K562 (cell line): ENCODE measurements around the gene ERMP1. TPM values are rescaled to one million over a fixed set of nuclear protein-coding genes. Genes with fewer than 3 reads are reported as not detected.

Source experiments
- ATAC-seq: fragments of 200-7000 bp; cut with Tn5 transposase; 3 replicates; pipeline ENCODE4 v1.9.1; 2020; ENCODE audit warnings: moderate library complexity
- BruUV-seq: library from RNA; stranded (reverse); fragments of 400-500 nt; replicated peaks from 2 replicates; lab custom pipeline; 2021; lab: Mats Ljungman, UMichigan
- CTCF ChIA-PET: fragments of 300-600 bp; formaldehyde crosslinking; extraction: SDS; loops from one replicate; lab custom pipeline; 2021; ENCODE audit warnings: low intra/inter-chr PET ratio; lab: Yijun Ruan, JAX
- POLR2A ChIA-PET: fragments of 300-600, 350-650 bp; sonication (Branson Sonifier 250); formaldehyde crosslinking; extraction: SDS; loops from one replicate; lab custom pipeline; 2021; ENCODE audit warnings: antibody characterized with exemption, inconsistent platforms; lab: Yijun Ruan, JAX
- DNase-seq, 4 experiments: peaks; one replicate each; pipeline versions ENCODE4 v3.0.0 to v3.0.0-alpha.2; 2011 to 2018; ENCODE audit warnings: low spot score in 3 of 4, mixed read lengths in 3 of 4; ENCODE audit errors: extremely low read depth in 1 of 4
- FAIRE-seq: peaks from 2 replicates; lab custom pipeline; 2011; peaks lifted over from hg19 to GRCh38; lab: Jason Lieb, UNC
- H2AFZ ChIP-seq: 2 replicates; pipeline ENCODE4 v1.6.0; 2011; ENCODE audit warnings: low read depth, low read length, control low read depth, inconsistent platforms
- H3K27ac ChIP-seq: fragments of 200-600 bp; 3 replicates; pipeline ENCODE4 v1.8.0; 2011; ENCODE audit warnings: low read depth, mild to moderate bottlenecking, control low read depth, inconsistent platforms, low read length, moderate library complexity, mixed read lengths; ENCODE audit errors: extremely low read depth
- H3K27me3 ChIP-seq, 2 experiments: fragments of 300-600 bp in 1 of 2; 2 replicates in 1 of 2; 3 replicates in 1 of 2; pipeline versions ENCODE4 v1.6.0 to v1.8.0; 2011; ENCODE audit warnings: inconsistent platforms in 2 of 2, low read length in 2 of 2, mild to moderate bottlenecking in 1 of 2, mixed read lengths in 1 of 2, moderate library complexity in 1 of 2; ENCODE audit not compliant: control insufficient read depth in 2 of 2, insufficient read depth in 2 of 2
- H3K36me3 ChIP-seq: fragments of 300-600 bp; 3 replicates; pipeline ENCODE4 v1.8.0; 2011; ENCODE audit warnings: mild to moderate bottlenecking, low read length, inconsistent platforms; ENCODE audit not compliant: control insufficient read depth, insufficient read depth
- H3K4me1 ChIP-seq, 2 experiments: fragments of 200-600 bp in 1 of 2; replicated peaks in 1 of 2; 2 replicates in 1 of 2; 3 replicates in 1 of 2; pipeline versions ENCODE4 v1.5.1 to v1.8.0; 2011; ENCODE audit warnings: inconsistent platforms in 2 of 2, low read length in 2 of 2, mild to moderate bottlenecking in 1 of 2, mixed read lengths in 1 of 2, moderate library complexity in 1 of 2; ENCODE audit not compliant: control insufficient read depth in 2 of 2, insufficient read depth in 2 of 2
- H3K4me2 ChIP-seq: 2 replicates; pipeline ENCODE4 v1.6.1; 2011; ENCODE audit warnings: low read length, control low read depth, inconsistent platforms, mixed read lengths; ENCODE audit not compliant: insufficient read depth
- H3K4me3 ChIP-seq: fragments of 200-600 bp; sonication (generic), shearing (Covaris generic); 2 replicates; pipeline ENCODE4 v1.5.1; 2016; ENCODE audit warnings: control low read depth, inconsistent platforms
- H3K79me2 ChIP-seq: fragments of 200-600 bp; 3 replicates; pipeline ENCODE4 v1.8.0; 2011; ENCODE audit warnings: low read length, inconsistent platforms; ENCODE audit not compliant: control insufficient read depth, insufficient read depth
- H3K9ac ChIP-seq, 2 experiments: 2 replicates each; pipeline versions ENCODE4 v1.6.0 to v1.6.1; 2011; ENCODE audit warnings: low read depth in 2 of 2, low read length in 2 of 2, control low read depth in 1 of 2, inconsistent platforms in 1 of 2, mild to moderate bottlenecking in 1 of 2, mixed read lengths in 1 of 2; ENCODE audit not compliant: insufficient read depth in 1 of 2
- H3K9me1 ChIP-seq: one replicate; pipeline ENCODE4 v1.6.0; 2011; ENCODE audit warnings: inconsistent platforms, mild to moderate bottlenecking, low read length, moderate library complexity; ENCODE audit not compliant: control insufficient read depth, insufficient read depth
- H3K9me3 ChIP-seq: replicated peaks from 2 replicates; pipeline ENCODE4 v1.5.1; 2011; ENCODE audit warnings: low read depth, low read length, inconsistent platforms; ENCODE audit not compliant: control insufficient read depth, insufficient read depth
- H4K20me1 ChIP-seq: replicated peaks from 2 replicates; pipeline ENCODE4 v1.6.1; 2011; ENCODE audit warnings: low read length, inconsistent platforms, mixed read lengths; ENCODE audit not compliant: control insufficient read depth, insufficient read depth
- ATF1 ChIP-seq, 2 experiments: fragments of 450-650 bp in 1 of 2; IDR thresholded peaks; 2 replicates each; pipeline ENCODE4 v1.6.1; 2016; ENCODE audit warnings: missing compliant biosample characterization in 1 of 2, missing genetic modification characterization in 1 of 2
- FOXA1 ChIP-seq: fragments of 450-650 bp; IDR thresholded peaks from 2 replicates; pipeline ENCODE4 v1.6.1; 2016; ENCODE audit warnings: mild to moderate bottlenecking, borderline replicate concordance
- FOXP1 ChIP-seq: sonication (generic); formaldehyde crosslinking; IDR thresholded peaks from 2 replicates; pipeline ENCODE4 v1.8.0; 2022; ENCODE audit warnings: mild to moderate bottlenecking, missing genetic modification reagents
- HMGXB4 ChIP-seq: sonication (generic); formaldehyde crosslinking; IDR thresholded peaks from 2 replicates; pipeline ENCODE4 v1.8.1; 2023; ENCODE audit warnings: mild to moderate bottlenecking, missing genetic modification reagents
- KAT7 ChIP-seq: sonication (generic); formaldehyde crosslinking; IDR thresholded peaks from 2 replicates; pipeline ENCODE4 v1.8.0; 2022; ENCODE audit warnings: missing genetic modification reagents, mild to moderate bottlenecking, borderline replicate concordance
- MEIS2 ChIP-seq: fragments of 450-650 bp; IDR thresholded peaks from 2 replicates; pipeline ENCODE4 v1.6.1; 2014; ENCODE audit warnings: mild to moderate bottlenecking; ENCODE audit not compliant: partially characterized antibody
- PHB ChIP-seq: fragments of 250-450 bp; sonication (Bioruptor Pico); IDR thresholded peaks from 2 replicates; pipeline ENCODE4 v1.5.0; 2021
- RUNX1 ChIP-seq: sonication (generic); IDR thresholded peaks from 2 replicates; pipeline ENCODE4 v1.6.1; 2016; ENCODE audit warnings: antibody characterized with exemption, low read depth
- ZNF124 ChIP-seq: sonication (generic); formaldehyde crosslinking; IDR thresholded peaks from 2 replicates; pipeline ENCODE4 v1.8.1; 2022; ENCODE audit warnings: missing genetic modification reagents
- WGBS: fragments of 100-300 bp; shearing (Covaris generic); methylation state at CpG from one replicate; pipeline ENCODE4 v1.1.6; 2016; ENCODE audit warnings: low coverage, mixed read lengths; ENCODE audit not compliant: insufficient coverage; ENCODE audit errors: missing lambda C conversion rate; 5-methylcytosine and 5-hydroxymethylcytosine counted together
- in situ Hi-C: fragments of 300-500 bp; cut with MboI; formaldehyde crosslinking; loops from 4 replicates; pipeline ENCODE4 v1.15.0; 2018; ENCODE audit warnings: inconsistent platforms, mixed read lengths
- intact Hi-C: fragments of 100-400 bp; cut with micrococcal nuclease; formaldehyde crosslinking; loops from 2 replicates; pipeline ENCODE4 v1.14.2; 2022
- polyA plus RNA-seq, 8 experiments: library from polyadenylated mRNA; depleted of rRNA in 4 of 8; stranded (reverse) in 5 of 8; unstranded in 3 of 8; fragments of >200 nt; fragmentation: Nextera tagmentation in 2 of 8; fragmentation: Illumina TruSeq in 1 of 8; extraction: Ambion mirVana in 2 of 8; extraction: Trizol in 1 of 8; gene quantifications; 2 replicates each; pipeline versions ENCODE4 v1.2.1 to v1.2.3, GENCODE V29; 2011 to 2014; ENCODE audit warnings: inconsistent platforms in 1 of 8, missing spikeins in 1 of 8
- total RNA-seq, 7 experiments: library from RNA; depleted of rRNA in 6 of 7; stranded (reverse); fragments of >200 nt in 6 of 7; fragmentation: Illumina TruSeq in 2 of 7; extraction: Trizol in 2 of 7; gene quantifications; 2 replicates each; pipeline versions ENCODE4 v1.2.1 to v1.2.3, GENCODE V29; 2011 to 2021; ENCODE audit warnings: low replicate concordance in 1 of 7
- TF ChIP-seq, protein P1 (sequence below): fragments of 450-650 bp; formaldehyde crosslinking; IDR thresholded peaks from 2 replicates; pipeline ENCODE4 v1.4.0; 2020; ENCODE audit warnings: mild to moderate bottlenecking, moderate library complexity
- TF ChIP-seq, protein P2 (sequence below): sonication (generic); formaldehyde crosslinking; IDR thresholded peaks from 2 replicates; pipeline ENCODE4 v1.8.1; 2022; ENCODE audit warnings: missing genetic modification reagents
- TF ChIP-seq, protein P3 (sequence below): fragments of 250-450 bp; sonication (Bioruptor Pico); IDR thresholded peaks from 2 replicates; pipeline ENCODE4 v1.8.0; 2021; ENCODE audit warnings: moderate library complexity, mild to moderate bottlenecking, inconsistent platforms
- TF ChIP-seq, protein P4 (sequence below): conservative IDR thresholded peaks from 2 replicates; pipeline ENCODE4 v1.6.1; 2011; ENCODE audit warnings: low read depth, mild to moderate bottlenecking, low read length; ENCODE audit not compliant: control insufficient read depth

ERMP1 gene
- total and polyA plus RNA-seq, 9 of the 15 experiments (the other 6 are each of a cell fraction or from before 2014, with no cell fraction given) = 2.5 to 26.3 (median 12.6) TPM

- H3K36me3 ChIP-seq = peaks cover 20% of the 10 kb centered on the region; the same call in 1 of the 3 replicates
- no peak overlapping the region for H3K4me2 ChIP-seq
- in situ Hi-C loops = no loop called here
- H3K4me3 ChIP-seq = no peak overlapping the region
- no peaks in the 10 kb centered on the region for H3K4me1 ChIP-seq
- H3K27ac ChIP-seq = no peak overlapping the region
- intact Hi-C loops = no loop called here
- H3K79me2 ChIP-seq = no peaks in the 10 kb centered on the region
- ATAC-seq (no peak), DNase-seq (no peak), FAIRE-seq (no peak)
- no peaks in the 10 kb centered on the region for H3K9me1 ChIP-seq
- 88% methylated on average over 2 of the region's 2 CpGs for WGBS
- no peaks in the 10 kb centered on the region for H3K9me3 ChIP-seq
- POLR2A ChIA-PET = no interaction called here
- no peak for TF ChIP-seq RUNX1
- no peak for TF ChIP-seq ATF1 (CRISPR knock-in tag; IDR thresholded peaks at IDR 0.05)
- TF ChIP-seq ATF1 (tag; IDR thresholded peaks at IDR 0.05) = no peak
- TF ChIP-seq, protein P1, sequence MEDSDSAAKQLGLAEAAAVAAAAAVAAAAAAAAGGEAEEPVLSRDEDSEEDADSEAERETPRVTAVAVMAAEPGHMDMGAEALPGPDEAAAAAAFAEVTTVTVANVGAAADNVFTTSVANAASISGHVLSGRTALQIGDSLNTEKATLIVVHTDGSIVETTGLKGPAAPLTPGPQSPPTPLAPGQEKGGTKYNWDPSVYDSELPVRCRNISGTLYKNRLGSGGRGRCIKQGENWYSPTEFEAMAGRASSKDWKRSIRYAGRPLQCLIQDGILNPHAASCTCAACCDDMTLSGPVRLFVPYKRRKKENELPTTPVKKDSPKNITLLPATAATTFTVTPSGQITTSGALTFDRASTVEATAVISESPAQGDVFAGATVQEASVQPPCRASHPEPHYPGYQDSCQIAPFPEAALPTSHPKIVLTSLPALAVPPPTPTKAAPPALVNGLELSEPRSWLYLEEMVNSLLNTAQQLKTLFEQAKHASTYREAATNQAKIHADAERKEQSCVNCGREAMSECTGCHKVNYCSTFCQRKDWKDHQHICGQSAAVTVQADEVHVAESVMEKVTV (CRISPR knock-in tag) = no peak
- TF ChIP-seq FOXP1 = no peak
- TF ChIP-seq, protein P2, sequence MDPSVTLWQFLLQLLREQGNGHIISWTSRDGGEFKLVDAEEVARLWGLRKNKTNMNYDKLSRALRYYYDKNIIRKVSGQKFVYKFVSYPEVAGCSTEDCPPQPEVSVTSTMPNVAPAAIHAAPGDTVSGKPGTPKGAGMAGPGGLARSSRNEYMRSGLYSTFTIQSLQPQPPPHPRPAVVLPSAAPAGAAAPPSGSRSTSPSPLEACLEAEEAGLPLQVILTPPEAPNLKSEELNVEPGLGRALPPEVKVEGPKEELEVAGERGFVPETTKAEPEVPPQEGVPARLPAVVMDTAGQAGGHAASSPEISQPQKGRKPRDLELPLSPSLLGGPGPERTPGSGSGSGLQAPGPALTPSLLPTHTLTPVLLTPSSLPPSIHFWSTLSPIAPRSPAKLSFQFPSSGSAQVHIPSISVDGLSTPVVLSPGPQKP (CRISPR knock-in tag) = no peak
- no peak for TF ChIP-seq PHB (CRISPR knock-in tag)
- TF ChIP-seq MEIS2 = no peak
- TF ChIP-seq HMGXB4 (CRISPR knock-in tag) = no peak
- TF ChIP-seq ZNF124 (CRISPR knock-in tag) = no peak
- TF ChIP-seq, protein P3, sequence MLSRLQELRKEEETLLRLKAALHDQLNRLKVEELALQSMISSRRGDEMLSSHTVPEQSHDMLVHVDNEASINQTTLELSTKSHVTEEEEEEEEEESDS (CRISPR knock-in tag) = no peak
- no peak for TF ChIP-seq FOXA1
- TF ChIP-seq, protein P4, sequence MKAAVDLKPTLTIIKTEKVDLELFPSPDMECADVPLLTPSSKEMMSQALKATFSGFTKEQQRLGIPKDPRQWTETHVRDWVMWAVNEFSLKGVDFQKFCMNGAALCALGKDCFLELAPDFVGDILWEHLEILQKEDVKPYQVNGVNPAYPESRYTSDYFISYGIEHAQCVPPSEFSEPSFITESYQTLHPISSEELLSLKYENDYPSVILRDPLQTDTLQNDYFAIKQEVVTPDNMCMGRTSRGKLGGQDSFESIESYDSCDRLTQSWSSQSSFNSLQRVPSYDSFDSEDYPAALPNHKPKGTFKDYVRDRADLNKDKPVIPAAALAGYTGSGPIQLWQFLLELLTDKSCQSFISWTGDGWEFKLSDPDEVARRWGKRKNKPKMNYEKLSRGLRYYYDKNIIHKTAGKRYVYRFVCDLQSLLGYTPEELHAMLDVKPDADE = no peak
- no peak for TF ChIP-seq KAT7 (CRISPR knock-in tag)
- H4K20me1 ChIP-seq = no peaks in the 10 kb centered on the region
- CTCF ChIA-PET = no interaction called here
- no peak overlapping the region for H3K9ac ChIP-seq
- no peak overlapping the region for H2AFZ ChIP-seq
- BruUV-seq = no TSS peak
- H3K27me3 ChIP-seq = no peaks in the 10 kb centered on the region
These were observed 97.8 kb downstream of the ERMP1 start for GRCh38 chr9:5735072-5735471.
